GM18498 (cell line): ENCODE measurements around the gene JPH2.

Experiments
- ATAC-seq: cut with Tn5 transposase; IDR thresholded peaks from one replicate; pipeline ENCODE4 v1.9.1; 2021; ENCODE audit warnings: mild to moderate bottlenecking, moderate library complexity; ENCODE audit not compliant: unreplicated experiment

The JPH2 gene

DNA sequence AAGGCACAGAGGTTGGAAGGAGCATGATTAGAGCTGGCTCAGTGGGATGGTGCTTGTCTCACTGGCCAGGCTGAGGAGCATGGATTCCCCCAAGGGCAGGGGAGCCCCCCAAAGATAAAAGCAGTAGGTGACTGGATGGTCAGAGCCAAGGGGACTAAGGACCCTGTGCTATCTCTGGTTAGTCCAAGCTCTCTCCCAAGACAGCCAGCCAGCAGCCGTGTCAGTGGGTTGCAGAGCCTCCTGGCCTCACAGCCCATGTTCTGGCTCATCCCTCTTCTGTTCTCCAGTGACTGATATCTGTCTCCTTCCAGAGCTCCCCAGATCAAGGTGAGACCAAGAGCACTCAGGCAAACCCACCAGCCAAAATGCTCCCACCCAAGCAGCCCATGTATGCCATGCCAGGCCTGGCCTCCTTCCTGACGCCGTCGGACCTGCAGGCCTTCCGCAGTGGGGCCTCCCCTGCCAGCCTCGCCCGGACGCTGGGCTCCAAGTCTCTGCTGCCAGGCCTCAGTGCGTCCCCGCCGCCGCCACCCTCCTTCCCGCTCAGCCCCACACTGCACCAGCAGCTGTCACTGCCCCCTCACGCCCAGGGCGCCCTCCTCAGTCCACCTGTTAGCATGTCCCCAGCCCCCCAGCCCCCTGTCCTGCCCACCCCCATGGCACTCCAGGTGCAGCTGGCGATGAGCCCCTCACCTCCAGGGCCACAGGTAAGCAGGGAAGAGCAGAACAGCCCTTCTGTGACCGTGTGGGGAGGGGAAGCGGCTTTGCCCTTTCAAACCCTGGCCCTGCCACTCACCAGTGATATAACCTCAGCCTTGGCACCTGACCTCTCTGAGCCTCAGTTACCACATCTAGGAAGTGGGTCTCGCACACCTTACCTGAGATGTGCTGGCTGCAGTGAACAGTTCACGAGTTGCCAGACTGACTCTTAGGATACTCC is 121.3 kb downstream of the JPH2 start:
- no peak for ATAC-seq

DNA sequence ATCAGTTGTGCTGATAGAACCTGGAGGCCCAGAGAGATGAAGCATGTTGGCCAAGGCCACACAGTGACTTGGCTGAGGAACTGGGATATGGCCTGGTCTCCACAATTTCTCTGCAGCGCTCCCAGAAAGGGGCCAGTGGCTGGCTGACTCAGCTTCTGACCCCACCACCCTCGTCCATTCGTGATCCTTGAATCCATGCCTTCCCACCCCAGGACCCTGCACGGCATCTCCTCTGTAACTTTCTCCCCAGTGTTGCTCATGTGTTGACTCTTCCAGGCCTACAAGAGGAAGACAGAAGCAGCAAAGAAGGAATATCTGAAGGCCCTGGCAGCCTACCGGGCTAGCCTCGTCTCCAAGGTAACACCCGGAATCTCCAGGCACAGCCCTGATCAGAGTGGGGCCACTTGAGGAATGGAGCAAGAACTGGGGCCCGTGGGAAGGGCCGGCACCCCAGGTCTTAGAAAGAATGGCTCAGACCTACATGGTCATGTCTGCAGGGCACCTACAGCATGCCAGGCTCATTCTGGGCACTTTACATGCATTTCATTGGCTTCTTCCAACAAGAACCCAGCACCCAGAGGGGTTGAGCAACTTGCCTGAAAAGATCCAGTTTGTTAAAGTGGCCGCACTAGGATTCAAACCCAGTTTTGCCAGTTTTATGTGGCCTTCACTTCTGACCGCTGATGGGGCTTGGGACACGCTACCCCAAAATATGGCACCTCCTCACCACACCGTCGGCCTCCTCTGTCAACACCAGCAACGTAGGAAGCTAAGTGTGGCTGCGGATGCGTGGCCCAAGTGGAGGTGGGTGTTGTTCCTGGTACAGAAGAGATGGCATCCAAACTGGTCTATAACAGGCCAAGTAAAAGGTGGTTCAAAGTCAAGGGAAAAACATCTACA is 122.2 kb downstream of the JPH2 start:
- ATAC-seq, result no peak
